Breast epithelium (tissue), 3 donors: Measurements from ENCODE around the gene FERMT1.

Source experiments
- CTCF ChIP-seq, 3 donors: fragments of 450-650 bp; IDR thresholded peaks; one replicate each; pipeline ENCODE4 v1.5.1; 2016 to 2017; ENCODE audit warnings: antibody characterized with exemption in 3 of 3, mild to moderate bottlenecking in 3 of 3, moderate library complexity in 3 of 3
- POLR2A ChIP-seq: fragments of 450-650 bp; IDR thresholded peaks from one replicate; pipeline ENCODE4 v1.6.1; 2016; ENCODE audit warnings: antibody characterized with exemption, mild to moderate bottlenecking, moderate library complexity
- POLR2AphosphoS5 ChIP-seq, 3 donors: sonication (generic); formaldehyde crosslinking; IDR thresholded peaks; one replicate each; pipeline ENCODE4 v1.6.1; 2017; ENCODE audit warnings: antibody characterized with exemption in 3 of 3

GRCh38 chr20:6057691-6058090 lies 65.1 kb downstream of the FERMT1 start:
- TF ChIP-seq CTCF (IDR thresholded peaks at IDR 0.05) (no peak), POLR2AphosphoS5 (IDR thresholded peaks at IDR 0.05) (no peak), POLR2A (no peak)
